Endothelial cell of umbilical vein (primary cell): ENCODE results near the gene BLM. TPM values are rescaled to one million over a fixed set of nuclear protein-coding genes. Genes with fewer than 3 reads are reported as not detected.

Source experiments
- BruUV-seq: library from RNA; stranded (reverse); fragments of 400-500 nt; replicated peaks from 2 replicates; lab custom pipeline; 2021; lab: Mats Ljungman, UMichigan
- CTCF ChIA-PET: fragments of 300-600, 350-600 bp; sonication (Branson Sonifier 250); formaldehyde crosslinking; loops from one replicate; lab custom pipeline; 2021; ENCODE audit warnings: antibody characterized with exemption, inconsistent platforms; lab: Charles Lee
- POLR2A ChIA-PET: fragments of 300-600, 350-600 bp; sonication (Branson Sonifier 250); formaldehyde crosslinking; loops from one replicate; lab custom pipeline; 2021; ENCODE audit warnings: antibody characterized with exemption, inconsistent platforms; lab: Charles Lee
- DNase-seq: peaks from one replicate; pipeline ENCODE4 v3.0.0-alpha.2; 2011; ENCODE audit warnings: low read depth, low spot score
- FAIRE-seq: peaks from 2 replicates; lab custom pipeline; 2011; peaks lifted over from hg19 to GRCh38; lab: Jason Lieb, UNC
- H2AFZ ChIP-seq: 2 replicates; pipeline ENCODE4 v1.6.0; 2012; ENCODE audit warnings: low read depth, low read length, control low read depth, inconsistent platforms
- H3K27ac ChIP-seq: 2 replicates; pipeline ENCODE4 v1.5.1; 2011; ENCODE audit warnings: low read depth, mild to moderate bottlenecking, control low read depth, low read length, moderate library complexity; ENCODE audit not compliant: insufficient read depth
- H3K27me3 ChIP-seq, 2 experiments: 2 replicates each; pipeline versions ENCODE4 v1.6.0 to v1.6.1; 2011; ENCODE audit warnings: low read length in 2 of 2, mixed read lengths in 1 of 2; ENCODE audit not compliant: control insufficient read depth in 2 of 2, insufficient read depth in 2 of 2
- H3K36me3 ChIP-seq, 2 experiments: 2 replicates in 1 of 2; 3 replicates in 1 of 2; pipeline ENCODE4 v1.5.1; 2011; ENCODE audit warnings: low read length in 2 of 2, mild to moderate bottlenecking in 1 of 2, moderate library complexity in 1 of 2; ENCODE audit not compliant: control insufficient read depth in 2 of 2, insufficient read depth in 2 of 2; ENCODE audit errors: extremely low read depth in 1 of 2
- H3K4me1 ChIP-seq: 3 replicates; pipeline ENCODE4 v1.5.1; 2011; ENCODE audit warnings: mild to moderate bottlenecking, low read length; ENCODE audit not compliant: control insufficient read depth, insufficient read depth; ENCODE audit errors: extremely low read depth
- H3K4me2 ChIP-seq: 2 replicates; pipeline ENCODE4 v1.6.1; 2011; ENCODE audit warnings: low read length, control low read depth, mixed read lengths; ENCODE audit not compliant: insufficient read depth
- H3K4me3 ChIP-seq, 3 experiments: fragments of 200-600 bp in 1 of 3; sonication (generic), shearing (Covaris generic) in 1 of 3; replicated peaks in 1 of 3; 2 replicates each; pipeline ENCODE4 v1.5.1; 2011 to 2016; ENCODE audit warnings: control low read depth in 3 of 3, low read length in 3 of 3, mild to moderate bottlenecking in 2 of 3, inconsistent platforms in 1 of 3, low read depth in 1 of 3, moderate library complexity in 1 of 3; ENCODE audit not compliant: insufficient read depth in 1 of 3
- H3K79me2 ChIP-seq: 2 replicates; pipeline ENCODE4 v1.6.0; 2012; ENCODE audit warnings: low read length, inconsistent platforms; ENCODE audit not compliant: control insufficient read depth, insufficient read depth
- H3K9ac ChIP-seq: replicated peaks from 2 replicates; pipeline ENCODE3; 2011; ENCODE audit warnings: low read length, control low read depth; ENCODE audit not compliant: insufficient read depth; ENCODE audit errors: extremely low read depth
- H3K9me1 ChIP-seq: replicated peaks from 3 replicates; pipeline ENCODE4 v1.6.0; 2011; ENCODE audit warnings: mild to moderate bottlenecking, low read length; ENCODE audit not compliant: control insufficient read depth, insufficient read depth; ENCODE audit errors: extremely low read depth
- H3K9me3 ChIP-seq: replicated peaks from 2 replicates; pipeline ENCODE4 v1.5.1; 2012; ENCODE audit warnings: low read length, inconsistent platforms; ENCODE audit not compliant: control insufficient read depth, insufficient read depth
- H4K20me1 ChIP-seq: replicated peaks from 2 replicates; pipeline ENCODE3; 2011; ENCODE audit warnings: mild to moderate bottlenecking, low read length; ENCODE audit not compliant: control insufficient read depth, insufficient read depth; ENCODE audit errors: extremely low read depth
- EZH2 ChIP-seq: IDR thresholded peaks from 2 replicates; pipeline ENCODE4 v1.6.1; 2012; ENCODE audit warnings: borderline replicate concordance, low read depth, mild to moderate bottlenecking, moderate library complexity, low read length, inconsistent platforms; ENCODE audit not compliant: severe bottlenecking
- FOS ChIP-seq: IDR thresholded peaks from 2 replicates; pipeline ENCODE4 v1.6.1; 2011; ENCODE audit warnings: mild to moderate bottlenecking, low read length, moderate library complexity, borderline replicate concordance; ENCODE audit not compliant: insufficient read depth
- GATA2 ChIP-seq: IDR thresholded peaks from 2 replicates; pipeline ENCODE4 v1.7.0; 2011; ENCODE audit warnings: low read depth, mild to moderate bottlenecking, moderate library complexity, mixed read lengths, low read length; ENCODE audit not compliant: insufficient read length, insufficient read depth
- JUN ChIP-seq: IDR thresholded peaks from 2 replicates; pipeline ENCODE4 v1.6.1; 2011; ENCODE audit warnings: borderline replicate concordance, low read depth; ENCODE audit not compliant: insufficient read length, insufficient read depth
- MYC ChIP-seq: IDR thresholded peaks from one replicate; pipeline ENCODE4 v1.6.1; 2011; ENCODE audit warnings: mild to moderate bottlenecking, low read depth, low read length
- POLR2A ChIP-seq: IDR thresholded peaks from 2 replicates; pipeline ENCODE4 v1.6.1; 2012; ENCODE audit warnings: low read depth, mild to moderate bottlenecking, control low read depth, low read length
- POLR2AphosphoS5 ChIP-seq: IDR thresholded peaks from 2 replicates; pipeline ENCODE4 v1.6.1; 2012; ENCODE audit warnings: low read depth, mild to moderate bottlenecking, control low read depth, low read length, moderate library complexity; ENCODE audit not compliant: insufficient read depth
- dilution Hi-C: fragments of 300-500 bp; cut with MboI; formaldehyde crosslinking; loops from one replicate; pipeline ENCODE4 v1.15.0; 2019; ENCODE audit warnings: low sequenced_read_pairs; ENCODE audit not compliant: extremely low pct_ligation_motif_present
- intact Hi-C: fragments of 100-400 bp; cut with micrococcal nuclease; formaldehyde crosslinking; loops from one replicate; pipeline ENCODE4 v1.10.0; 2022
- polyA plus RNA-seq, 4 experiments: library from polyadenylated mRNA; depleted of rRNA in 3 of 4; stranded (reverse) in 3 of 4; unstranded in 1 of 4; fragments of >200 nt; gene quantifications; 2 replicates each; pipeline versions ENCODE4 v1.2.1 to v1.2.3, GENCODE V29; 2011 to 2012; ENCODE audit warnings: missing spikeins in 1 of 4
- total RNA-seq: library from RNA; stranded (reverse); gene quantifications from 2 replicates; pipeline ENCODE4 v1.2.3, GENCODE V29; 2021
- TF ChIP-seq, protein P1 (sequence below): IDR thresholded peaks from 2 replicates; pipeline ENCODE4 v1.6.1; 2011; ENCODE audit not compliant: insufficient read depth, insufficient read length
- TF ChIP-seq, protein P2 (sequence below), 2 donors: IDR thresholded peaks; 1 replicate in 1 of 2; 2 replicates in 1 of 2; pipeline ENCODE4 v1.5.1; 2011; ENCODE audit warnings: low read length in 2 of 2, mild to moderate bottlenecking in 2 of 2, moderate library complexity in 2 of 2, control low read depth in 1 of 2, inconsistent platforms in 1 of 2, low read depth in 1 of 2; ENCODE audit not compliant: insufficient read depth in 1 of 2; ENCODE audit errors: extremely low read depth in 1 of 2

The BLM gene
- total and polyA plus RNA-seq, 2 donors (not counting 3 experiments of a cell fraction or from before 2014, with no cell fraction given): 3.8 to 17.3 TPM

DNA sequence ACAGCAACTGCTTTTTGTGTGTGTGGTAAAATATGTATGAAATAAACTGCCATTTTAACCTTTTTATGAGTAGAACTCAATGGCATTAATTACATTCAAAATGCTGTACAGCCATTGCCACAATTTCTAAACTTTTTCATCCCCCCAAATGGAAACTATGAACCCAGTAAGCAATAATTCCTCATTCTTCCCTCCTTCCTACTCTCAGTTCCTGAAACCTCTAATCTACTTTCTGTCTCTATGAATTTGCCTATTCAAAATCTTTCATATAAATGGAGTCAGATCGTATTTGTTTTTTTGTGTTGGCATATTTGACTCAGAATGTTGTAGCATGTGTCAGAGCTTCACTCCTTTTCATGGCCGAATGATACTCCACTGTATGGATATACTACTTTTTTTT is 5.3 kb upstream of the BLM start:
- H2AFZ ChIP-seq: no peak overlapping the region
- FAIRE-seq (no peak), DNase-seq (no peak)
- no peaks in the 10 kb centered on the region for H3K27me3 ChIP-seq
- no peak overlapping the region for H3K4me3 ChIP-seq
- H3K4me2 ChIP-seq: no peak overlapping the region
- TF ChIP-seq POLR2AphosphoS5 (no peak), GATA2 (no peak), JUN (no peak), POLR2A (no peak), EZH2 (no peak), MYC (no peak), FOS (no peak)
- TF ChIP-seq, protein P1, sequence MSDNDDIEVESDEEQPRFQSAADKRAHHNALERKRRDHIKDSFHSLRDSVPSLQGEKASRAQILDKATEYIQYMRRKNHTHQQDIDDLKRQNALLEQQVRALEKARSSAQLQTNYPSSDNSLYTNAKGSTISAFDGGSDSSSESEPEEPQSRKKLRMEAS: no peak
- TF ChIP-seq, protein P2, sequence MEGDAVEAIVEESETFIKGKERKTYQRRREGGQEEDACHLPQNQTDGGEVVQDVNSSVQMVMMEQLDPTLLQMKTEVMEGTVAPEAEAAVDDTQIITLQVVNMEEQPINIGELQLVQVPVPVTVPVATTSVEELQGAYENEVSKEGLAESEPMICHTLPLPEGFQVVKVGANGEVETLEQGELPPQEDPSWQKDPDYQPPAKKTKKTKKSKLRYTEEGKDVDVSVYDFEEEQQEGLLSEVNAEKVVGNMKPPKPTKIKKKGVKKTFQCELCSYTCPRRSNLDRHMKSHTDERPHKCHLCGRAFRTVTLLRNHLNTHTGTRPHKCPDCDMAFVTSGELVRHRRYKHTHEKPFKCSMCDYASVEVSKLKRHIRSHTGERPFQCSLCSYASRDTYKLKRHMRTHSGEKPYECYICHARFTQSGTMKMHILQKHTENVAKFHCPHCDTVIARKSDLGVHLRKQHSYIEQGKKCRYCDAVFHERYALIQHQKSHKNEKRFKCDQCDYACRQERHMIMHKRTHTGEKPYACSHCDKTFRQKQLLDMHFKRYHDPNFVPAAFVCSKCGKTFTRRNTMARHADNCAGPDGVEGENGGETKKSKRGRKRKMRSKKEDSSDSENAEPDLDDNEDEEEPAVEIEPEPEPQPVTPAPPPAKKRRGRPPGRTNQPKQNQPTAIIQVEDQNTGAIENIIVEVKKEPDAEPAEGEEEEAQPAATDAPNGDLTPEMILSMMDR (IDR thresholded peaks at IDR 0.05; ENCODE audit: extremely low read depth in 1 of 2, insufficient read depth in 1 of 2, low read depth in 1 of 2, low read length in 2 of 2): no peak
- ChIA-PET CTCF (interaction anchor here (1.2 kb wide), 1 partner anchor 174 kb away, joined by 3 read pairs; no protein-coding TSS in a partner anchor), POLR2A (no interaction called here)
- no peaks in the 10 kb centered on the region for H3K36me3 ChIP-seq
- no peak overlapping the region for H3K9ac ChIP-seq
- BruUV-seq: no TSS peak
- H3K79me2 ChIP-seq: no peaks in the 10 kb centered on the region
- intact Hi-C loops: no loop called here
- H3K9me1 ChIP-seq: no peaks in the 10 kb centered on the region
- dilution Hi-C loops: no loop called here
- H3K9me3 ChIP-seq: no peaks in the 10 kb centered on the region
- no peaks in the 10 kb centered on the region for H4K20me1 ChIP-seq
- H3K4me1 ChIP-seq: peaks cover 6% of the 10 kb centered on the region
- no peak overlapping the region for H3K27ac ChIP-seq
